OCI-LY3 (cell line): ENCODE results near the gene RNF217.

Experiments
- H2AFZ ChIP-seq: fragments of 200-600, 300-600 bp; shearing (Covaris generic); 2 replicates; pipeline ENCODE4 v1.6.0; 2014; ENCODE audit warnings: antibody characterized with exemption, low read depth, low read length
- H3K27ac ChIP-seq: fragments of 200-600, 300-600 bp; sonication (generic); 2 replicates; pipeline ENCODE4 v1.5.1; 2014; ENCODE audit warnings: mild to moderate bottlenecking, low read length, moderate library complexity, mixed read lengths
- H3K27me3 ChIP-seq: fragments of 200-600, 300-600 bp; sonication (generic); 2 replicates; pipeline ENCODE4 v1.6.1; 2014; ENCODE audit warnings: low read depth, low read length, mixed read lengths
- H3K36me3 ChIP-seq: fragments of 200-600, 300-600 bp; sonication (generic); replicated peaks from 2 replicates; pipeline ENCODE3; 2014; ENCODE audit warnings: low read depth, low read length, mixed read lengths
- H3K4me1 ChIP-seq: fragments of 300-600, 200-600 bp; sonication (generic); 2 replicates; pipeline ENCODE4 v1.6.1; 2014; ENCODE audit warnings: low read length, mixed read lengths
- H3K4me2 ChIP-seq: fragments of 200-600, 300-600 bp; sonication (generic); 2 replicates; pipeline ENCODE4 v1.6.1; 2014; ENCODE audit warnings: low read length, mixed read lengths
- H3K4me3 ChIP-seq: fragments of 300-600, 200-600 bp; sonication (generic); 2 replicates; pipeline ENCODE4 v1.5.1; 2014; ENCODE audit warnings: antibody characterized with exemption, mild to moderate bottlenecking, low read length, moderate library complexity
- H3K79me2 ChIP-seq: fragments of 300-600, 200-600 bp; shearing (Covaris generic); 2 replicates; pipeline ENCODE4 v1.6.1; 2014; ENCODE audit warnings: mild to moderate bottlenecking, low read length, mixed read lengths
- H3K9ac ChIP-seq: fragments of 300-600, 200-600 bp; shearing (Covaris generic); 2 replicates; pipeline ENCODE4 v1.6.0; 2014; ENCODE audit warnings: mild to moderate bottlenecking, low read length, moderate library complexity
- H3K9me3 ChIP-seq: fragments of 200-600, 300-600 bp; shearing (Covaris generic); 2 replicates; pipeline ENCODE4 v1.6.1; 2014; ENCODE audit warnings: low read length, mixed read lengths; ENCODE audit not compliant: insufficient read depth
- H4K20me1 ChIP-seq: fragments of 200-600, 300-600 bp; sonication (generic); 2 replicates; pipeline ENCODE4 v1.6.1; 2016; ENCODE audit warnings: low read length, mixed read lengths; ENCODE audit not compliant: insufficient read depth
- EZH2phosphoT487 ChIP-seq: fragments of 200-600 bp; shearing (Covaris generic); IDR thresholded peaks from 2 replicates; pipeline ENCODE4 v1.6.1; 2018; ENCODE audit warnings: antibody characterized with exemption, mixed run types, low read depth
- TF ChIP-seq, protein P1 (sequence below): fragments of 200-600, 300-600 bp; sonication (generic); IDR thresholded peaks from 2 replicates; pipeline ENCODE4 v1.5.1; 2014; ENCODE audit warnings: antibody characterized with exemption, low read length, low read depth

Gene RNF217

DNA sequence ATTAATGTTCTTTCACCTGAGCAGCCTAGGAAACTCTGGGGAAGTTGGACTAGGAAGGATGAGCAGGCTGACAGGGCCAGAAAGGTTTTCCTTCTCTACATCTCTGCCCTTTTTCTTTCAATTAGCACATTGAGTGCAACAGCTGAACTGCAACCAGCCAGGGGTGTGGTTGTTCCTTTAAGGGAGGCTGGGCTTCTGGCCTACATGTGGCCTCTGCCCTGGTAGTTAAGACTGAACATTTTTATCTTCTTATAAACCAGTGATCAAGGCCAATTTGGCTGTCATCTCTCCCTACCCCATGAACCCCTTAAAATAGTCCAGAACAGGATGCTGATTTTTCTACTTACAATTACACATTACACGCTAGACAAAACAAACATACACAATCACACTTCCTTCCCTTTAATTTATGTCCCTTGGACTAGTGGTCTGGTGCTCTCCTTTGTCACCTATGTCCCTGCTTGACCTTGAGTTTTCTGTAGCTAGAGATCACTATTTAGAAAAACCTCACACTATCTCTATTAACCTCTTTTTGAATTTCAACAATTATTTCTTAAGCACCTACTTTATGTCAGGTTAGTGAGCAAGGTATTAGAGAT, 60.3 kb downstream of the RNF217 start:
- Histone ChIP-seq H2AFZ (no peak overlapping the region), H3K9me3 (no peaks in the 10 kb centered on the region), H4K20me1 (no peaks in the 10 kb centered on the region), H3K4me3 (no peak overlapping the region), H3K4me2 (no peak overlapping the region), H3K9ac (no peak overlapping the region), H3K79me2 (no peaks in the 10 kb centered on the region), H3K36me3 (no peaks in the 10 kb centered on the region), H3K4me1 (no peaks in the 10 kb centered on the region), H3K27me3 (no peaks in the 10 kb centered on the region), H3K27ac (no peak overlapping the region)
- no peak for TF ChIP-seq EZH2phosphoT487
- TF ChIP-seq, protein P1, sequence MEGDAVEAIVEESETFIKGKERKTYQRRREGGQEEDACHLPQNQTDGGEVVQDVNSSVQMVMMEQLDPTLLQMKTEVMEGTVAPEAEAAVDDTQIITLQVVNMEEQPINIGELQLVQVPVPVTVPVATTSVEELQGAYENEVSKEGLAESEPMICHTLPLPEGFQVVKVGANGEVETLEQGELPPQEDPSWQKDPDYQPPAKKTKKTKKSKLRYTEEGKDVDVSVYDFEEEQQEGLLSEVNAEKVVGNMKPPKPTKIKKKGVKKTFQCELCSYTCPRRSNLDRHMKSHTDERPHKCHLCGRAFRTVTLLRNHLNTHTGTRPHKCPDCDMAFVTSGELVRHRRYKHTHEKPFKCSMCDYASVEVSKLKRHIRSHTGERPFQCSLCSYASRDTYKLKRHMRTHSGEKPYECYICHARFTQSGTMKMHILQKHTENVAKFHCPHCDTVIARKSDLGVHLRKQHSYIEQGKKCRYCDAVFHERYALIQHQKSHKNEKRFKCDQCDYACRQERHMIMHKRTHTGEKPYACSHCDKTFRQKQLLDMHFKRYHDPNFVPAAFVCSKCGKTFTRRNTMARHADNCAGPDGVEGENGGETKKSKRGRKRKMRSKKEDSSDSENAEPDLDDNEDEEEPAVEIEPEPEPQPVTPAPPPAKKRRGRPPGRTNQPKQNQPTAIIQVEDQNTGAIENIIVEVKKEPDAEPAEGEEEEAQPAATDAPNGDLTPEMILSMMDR: no peak

DNA sequence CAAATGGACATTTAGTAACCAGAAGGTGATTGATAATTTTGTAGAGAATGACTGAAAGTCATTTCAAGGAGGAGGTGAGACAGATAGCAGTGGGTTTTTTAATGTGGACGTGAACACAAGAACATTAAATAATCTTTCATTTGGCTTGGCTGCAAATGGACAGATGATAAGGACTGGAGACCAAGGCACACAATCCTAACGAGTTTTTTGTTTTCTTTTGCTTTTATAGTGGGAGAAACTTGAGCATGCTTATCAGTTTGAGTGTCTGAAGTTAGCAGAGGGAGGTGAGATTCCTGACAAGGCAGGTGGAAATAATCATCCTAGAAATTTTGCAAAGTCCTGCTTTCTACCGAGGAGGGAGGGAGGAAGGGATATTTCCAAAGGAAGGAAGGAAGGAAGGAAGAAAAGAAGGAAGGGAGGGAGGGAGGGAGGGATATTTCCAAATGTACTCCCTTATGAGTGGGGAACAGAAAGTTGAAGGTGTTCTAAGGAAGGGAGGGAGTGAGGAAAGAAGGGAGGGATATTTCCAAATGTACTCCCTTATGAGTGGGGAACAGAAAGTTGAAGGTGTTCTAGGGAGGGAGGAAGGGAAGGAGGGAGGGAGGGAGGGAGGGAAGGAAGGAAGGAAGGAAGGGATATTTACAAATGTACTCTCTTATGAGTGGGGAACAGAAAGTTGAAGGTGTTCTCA, 63.1 kb downstream of the RNF217 start:
- Histone ChIP-seq H3K27ac (no peak overlapping the region), H3K27me3 (no peaks in the 10 kb centered on the region), H3K4me2 (no peak overlapping the region), H3K4me3 (no peak overlapping the region), H2AFZ (no peak overlapping the region), H3K9me3 (no peaks in the 10 kb centered on the region), H3K9ac (no peak overlapping the region), H3K36me3 (no peaks in the 10 kb centered on the region), H3K4me1 (no peaks in the 10 kb centered on the region), H3K79me2 (no peaks in the 10 kb centered on the region), H4K20me1 (no peaks in the 10 kb centered on the region)
- TF ChIP-seq EZH2phosphoT487: no peak
- TF ChIP-seq, protein P1: no peak

DNA sequence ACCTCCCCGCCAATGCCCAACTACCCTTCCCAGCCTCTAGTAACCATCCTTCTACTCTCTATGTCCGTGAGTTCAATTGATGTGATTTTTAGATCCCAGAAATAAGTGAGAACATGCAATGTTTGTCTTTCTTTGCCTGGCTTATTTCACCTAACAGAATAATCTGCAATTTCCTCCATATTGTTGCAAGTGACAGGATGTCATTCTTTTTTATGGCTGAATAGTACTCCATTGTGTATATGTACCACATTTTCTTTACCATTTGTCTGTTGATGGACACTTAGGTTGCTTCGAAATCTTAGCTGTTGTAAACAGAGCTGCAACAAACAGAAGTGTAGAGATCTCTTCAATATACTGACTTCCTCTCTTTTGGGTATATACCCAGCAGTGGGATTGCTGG, 65.0 kb downstream of the RNF217 start:
- Histone ChIP-seq H3K4me3 (no peak overlapping the region), H3K27me3 (no peaks in the 10 kb centered on the region), H4K20me1 (no peaks in the 10 kb centered on the region), H3K9me3 (no peaks in the 10 kb centered on the region), H2AFZ (no peak overlapping the region), H3K4me2 (no peak overlapping the region), H3K9ac (no peak overlapping the region), H3K79me2 (no peaks in the 10 kb centered on the region), H3K4me1 (peaks cover 10% of the 10 kb centered on the region), H3K27ac (no peak overlapping the region), H3K36me3 (no peaks in the 10 kb centered on the region)
- TF ChIP-seq, protein P1: no peak
- no peak for TF ChIP-seq EZH2phosphoT487

DNA sequence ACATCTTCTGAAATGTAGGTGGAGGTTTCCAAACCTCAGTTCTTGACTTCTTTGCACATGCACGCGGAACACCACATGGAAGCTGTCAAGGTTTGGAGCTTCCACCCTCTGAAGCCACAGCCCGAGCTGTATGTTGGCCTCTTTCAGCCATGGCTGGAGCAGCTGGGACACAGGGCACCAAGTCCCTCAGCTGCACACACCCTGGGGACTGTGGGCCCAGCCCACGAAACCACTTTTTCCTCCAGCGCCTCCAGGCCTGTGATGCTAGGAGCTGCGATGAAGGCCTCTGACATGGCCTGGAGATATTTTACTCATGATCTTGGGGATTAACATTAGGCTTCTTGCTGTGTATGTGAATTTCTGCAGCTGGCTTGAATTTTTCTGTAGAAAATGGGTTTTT, 68.7 kb downstream of the RNF217 start:
- Histone ChIP-seq H3K79me2 (no peaks in the 10 kb centered on the region), H3K4me2 (peak overlapping the region; percentile 14; the same call in 1 of the 2 replicates), H4K20me1 (no peaks in the 10 kb centered on the region), H3K9me3 (no peaks in the 10 kb centered on the region), H3K4me3 (no peak overlapping the region), H3K4me1 (peaks cover 10% of the 10 kb centered on the region), H3K27me3 (no peaks in the 10 kb centered on the region), H2AFZ (no peak overlapping the region), H3K27ac (peak overlapping the region; percentile 23; the same call in 1 of the 2 replicates), H3K36me3 (no peaks in the 10 kb centered on the region), H3K9ac (no peak overlapping the region)
- TF ChIP-seq, protein P1: no peak
- TF ChIP-seq EZH2phosphoT487: no peak
